Osteocyte (in vitro differentiated cells): ENCODE data around the gene DCLRE1B. TPM values are rescaled to one million over a fixed set of nuclear protein-coding genes. Genes with fewer than 3 reads are reported as not detected.

Experiments
- DNase-seq: peaks from one replicate; pipeline ENCODE4 v3.0.0; 2021; ENCODE audit warnings: mixed read lengths; ENCODE audit not compliant: unreplicated experiment; ENCODE audit errors: extremely low spot score
- H3K27ac Mint-ChIP-seq: one replicate; pipeline ENCODE4 v1.8.0; 2021; ENCODE audit warnings: mild to moderate bottlenecking, mixed read lengths; ENCODE audit not compliant: unreplicated experiment
- H3K27me3 Mint-ChIP-seq: one replicate; pipeline ENCODE4 v1.8.0; 2021; ENCODE audit warnings: mixed read lengths; ENCODE audit not compliant: unreplicated experiment
- H3K36me3 Mint-ChIP-seq: one replicate; pipeline ENCODE4 v1.8.0; 2021; ENCODE audit warnings: mixed read lengths; ENCODE audit not compliant: unreplicated experiment
- H3K4me1 Mint-ChIP-seq: one replicate; pipeline ENCODE4 v1.8.0; 2021; ENCODE audit warnings: mixed read lengths; ENCODE audit not compliant: unreplicated experiment
- H3K4me3 Mint-ChIP-seq: one replicate; pipeline ENCODE4 v1.8.0; 2021; ENCODE audit warnings: mild to moderate bottlenecking, moderate library complexity, mixed read lengths; ENCODE audit not compliant: unreplicated experiment
- H3K9me3 Mint-ChIP-seq: one replicate; pipeline ENCODE4 v1.8.0; 2021; ENCODE audit warnings: mixed read lengths; ENCODE audit not compliant: unreplicated experiment
- CTCF ChIP-seq: fragments of 200-600 bp; sonication (generic); IDR thresholded peaks from 2 replicates; pipeline ENCODE4 v1.5.0; 2021; ENCODE audit warnings: antibody characterized with exemption, mild to moderate bottlenecking, moderate library complexity
- total RNA-seq: library from RNA; stranded (reverse); gene quantifications from 2 replicates; pipeline ENCODE4 v1.2.1, GENCODE V29; 2021

DCLRE1B gene
- total RNA-seq, 1 donor from 2014 or later = 10.0 TPM

GRCh38 chr1:113943028-113943811 lies 38.1 kb downstream of the DCLRE1B start:
- peaks cover 8% of the 10 kb centered on the region for H3K9me3 Mint-ChIP-seq
- peaks cover 28% of the 10 kb centered on the region for H3K36me3 Mint-ChIP-seq
- H3K27ac Mint-ChIP-seq = no peak overlapping the region
- H3K4me1 Mint-ChIP-seq = peaks cover 22% of the 10 kb centered on the region
- DNase-seq = no peak
- TF ChIP-seq CTCF = no peak
- H3K4me3 Mint-ChIP-seq = no peak overlapping the region
- no peaks in the 10 kb centered on the region for H3K27me3 Mint-ChIP-seq

GRCh38 chr1:113945329-113945728 lies 40.2 kb downstream of the DCLRE1B start:
- H3K36me3 Mint-ChIP-seq = peaks cover 28% of the 10 kb centered on the region
- peaks cover 8% of the 10 kb centered on the region for H3K9me3 Mint-ChIP-seq
- no peak for DNase-seq
- no peak overlapping the region for H3K27ac Mint-ChIP-seq
- H3K4me3 Mint-ChIP-seq = no peak overlapping the region
- H3K27me3 Mint-ChIP-seq = no peaks in the 10 kb centered on the region
- peaks cover 17% of the 10 kb centered on the region for H3K4me1 Mint-ChIP-seq
- no peak for TF ChIP-seq CTCF

GRCh38 chr1:113946112-113946511 lies 41.0 kb downstream of the DCLRE1B start:
- TF ChIP-seq CTCF = no peak
- DNase-seq = no peak
- H3K4me1 Mint-ChIP-seq = peaks cover 17% of the 10 kb centered on the region
- no peak overlapping the region for H3K4me3 Mint-ChIP-seq
- H3K27me3 Mint-ChIP-seq = no peaks in the 10 kb centered on the region
- H3K27ac Mint-ChIP-seq = no peak overlapping the region
- peaks cover 8% of the 10 kb centered on the region for H3K9me3 Mint-ChIP-seq
- peaks cover 21% of the 10 kb centered on the region for H3K36me3 Mint-ChIP-seq

GRCh38 chr1:113946678-113947387 lies 41.7 kb downstream of the DCLRE1B start:
- no peak overlapping the region for H3K4me3 Mint-ChIP-seq

More at GRCh38 chr1:113946678-113947387, 41.7 kb downstream of the DCLRE1B start:
- Mint-ChIP-seq H3K27me3 (no peaks in the 10 kb centered on the region), H3K27ac (no peak overlapping the region), H3K36me3 (peaks cover 21% of the 10 kb centered on the region), H3K9me3 (peaks cover 8% of the 10 kb centered on the region), H3K4me1 (peaks cover 17% of the 10 kb centered on the region)
- DNase-seq = no peak
- TF ChIP-seq CTCF = no peak
